Measurements from ENCODE around the gene VIL1.

VIL1 gene

DNA sequence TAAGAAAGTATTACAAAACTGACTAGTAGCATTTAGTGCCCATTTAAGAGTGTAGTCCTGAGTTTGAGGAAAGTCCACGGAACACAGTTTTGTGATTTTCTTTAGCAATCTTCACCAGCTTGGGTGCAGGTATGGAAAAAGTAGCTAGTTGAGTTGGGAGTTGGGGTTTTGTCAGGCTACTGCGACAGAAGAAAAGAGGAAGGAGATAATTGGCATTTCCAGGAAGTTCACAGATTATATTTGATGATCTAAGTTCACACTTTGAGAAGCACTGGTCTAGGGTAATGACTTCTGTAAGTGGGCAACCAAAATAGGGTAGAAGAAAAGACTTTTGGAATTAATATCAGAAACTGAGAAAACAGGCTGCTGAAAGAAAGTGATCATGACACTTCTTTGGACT is 52.1 kb downstream of the VIL1 start:
- H3K27ac ChIP-seq (ENCODE audit: low read length) = no peak overlapping the region
- H3K36me3 ChIP-seq (ENCODE audit: control insufficient read depth, insufficient read depth, low read length) = no peaks in the 10 kb centered on the region; the same call in 1 of the 2 replicates
- no peaks in the 10 kb centered on the region for H3K9me3 ChIP-seq (ENCODE audit: control insufficient read depth, insufficient read depth, low read length)
- DNase-seq (ENCODE audit: low read depth, low spot score) = no peak
- H3K27me3 ChIP-seq (ENCODE audit: control insufficient read depth, insufficient read depth, low read length) = no peaks in the 10 kb centered on the region
- H3K4me1 ChIP-seq (ENCODE audit: control insufficient read depth, insufficient read depth, low read length) = no peaks in the 10 kb centered on the region
- H3K4me3 ChIP-seq (ENCODE audit: low read length) = no peak overlapping the region
- no CpG with 5 or more reads among the region's 2 CpGs for WGBS (ENCODE audit: insufficient coverage, insufficient read length)

DNA sequence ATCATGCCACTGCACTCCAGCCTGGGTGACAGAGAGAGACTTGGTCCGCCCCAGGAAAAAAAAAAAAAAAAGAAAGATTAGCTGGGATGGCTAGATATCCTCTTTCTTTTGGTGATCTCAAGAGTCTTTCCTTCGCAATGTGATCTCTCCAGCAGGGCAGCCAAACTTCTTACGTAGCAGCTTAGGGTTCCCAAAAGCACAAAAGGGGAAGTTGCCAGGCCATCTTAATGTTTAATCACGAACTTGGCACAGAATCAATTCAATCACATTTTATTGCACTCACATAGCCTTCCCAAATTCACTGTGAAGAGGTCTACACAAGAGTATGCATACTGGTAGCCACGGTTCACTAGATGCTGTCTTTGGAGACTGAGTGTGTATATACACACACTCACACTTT is 53.1 kb downstream of the VIL1 start:
- DNase-seq (ENCODE audit: low read depth, low spot score) = no peak
- Histone ChIP-seq H3K4me3 (ENCODE audit: low read length) (no peak overlapping the region), H3K36me3 (ENCODE audit: control insufficient read depth, insufficient read depth, low read length) (no peaks in the 10 kb centered on the region; the same call in 1 of the 2 replicates), H3K9me3 (ENCODE audit: control insufficient read depth, insufficient read depth, low read length) (no peaks in the 10 kb centered on the region), H3K4me1 (ENCODE audit: control insufficient read depth, insufficient read depth, low read length) (no peaks in the 10 kb centered on the region), H3K27me3 (ENCODE audit: control insufficient read depth, insufficient read depth, low read length) (no peaks in the 10 kb centered on the region), H3K27ac (ENCODE audit: low read length) (no peak overlapping the region)
- no CpG with 5 or more reads among the region's 5 CpGs for WGBS (ENCODE audit: insufficient coverage, insufficient read length)

DNA sequence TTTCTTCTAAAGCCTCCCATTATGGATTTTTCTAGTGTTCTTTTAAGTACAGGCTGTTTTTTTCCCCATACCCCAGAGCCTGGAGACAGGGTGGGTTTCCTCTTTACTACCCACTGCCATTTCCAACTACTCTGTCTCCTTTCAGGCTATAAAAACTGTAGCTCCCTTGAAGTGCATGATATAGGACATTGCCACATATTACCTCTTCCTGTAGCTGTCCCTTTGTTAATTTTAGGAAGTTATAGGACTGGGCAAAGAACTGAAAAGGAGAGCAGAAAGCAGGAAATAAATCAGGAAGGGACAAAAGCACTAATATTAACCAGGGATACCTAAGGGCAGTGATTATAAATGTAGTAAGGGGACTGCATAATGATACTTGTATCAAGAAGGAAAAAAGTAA is 54.1 kb downstream of the VIL1 start:
- Histone ChIP-seq H3K36me3 (ENCODE audit: control insufficient read depth, insufficient read depth, low read length) (no peaks in the 10 kb centered on the region; the same call in 1 of the 2 replicates), H3K27ac (ENCODE audit: low read length) (no peak overlapping the region), H3K4me3 (ENCODE audit: low read length) (no peak overlapping the region), H3K27me3 (ENCODE audit: control insufficient read depth, insufficient read depth, low read length) (no peaks in the 10 kb centered on the region), H3K4me1 (ENCODE audit: control insufficient read depth, insufficient read depth, low read length) (no peaks in the 10 kb centered on the region), H3K9me3 (ENCODE audit: control insufficient read depth, insufficient read depth, low read length) (no peaks in the 10 kb centered on the region)
- no peak for DNase-seq (ENCODE audit: low read depth, low spot score)

DNA sequence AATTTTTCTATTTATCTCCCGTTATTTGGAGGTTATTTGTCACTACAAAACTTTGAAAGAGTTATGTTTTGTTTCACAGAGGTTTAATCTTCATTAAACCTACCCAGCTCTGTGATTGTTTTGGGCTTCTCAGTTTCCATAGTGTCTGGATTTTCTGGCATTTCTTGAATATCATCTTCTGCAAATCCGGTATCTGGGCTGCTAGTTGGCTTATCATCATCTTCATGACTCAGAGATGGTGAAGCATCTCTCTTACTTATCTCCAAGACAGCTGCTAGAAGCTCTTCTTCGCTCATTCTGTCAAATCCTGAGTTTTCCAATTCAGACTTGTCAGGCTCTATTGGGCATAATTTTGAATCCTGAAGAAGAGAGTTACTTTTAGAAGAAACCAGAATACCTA is 55.6 kb downstream of the VIL1 start:
- Histone ChIP-seq H3K4me3 (ENCODE audit: low read length) (no peak overlapping the region), H3K4me1 (ENCODE audit: control insufficient read depth, insufficient read depth, low read length) (no peaks in the 10 kb centered on the region), H3K27me3 (ENCODE audit: control insufficient read depth, insufficient read depth, low read length) (no peaks in the 10 kb centered on the region), H3K36me3 (ENCODE audit: control insufficient read depth, insufficient read depth, low read length) (no peaks in the 10 kb centered on the region; the same call in 1 of the 2 replicates), H3K27ac (ENCODE audit: low read length) (no peak overlapping the region), H3K9me3 (ENCODE audit: control insufficient read depth, insufficient read depth, low read length) (no peaks in the 10 kb centered on the region)
- no CpG with 5 or more reads among the region's 3 CpGs for WGBS (ENCODE audit: insufficient coverage, insufficient read length)
- no peak for DNase-seq (ENCODE audit: low read depth, low spot score)

DNA sequence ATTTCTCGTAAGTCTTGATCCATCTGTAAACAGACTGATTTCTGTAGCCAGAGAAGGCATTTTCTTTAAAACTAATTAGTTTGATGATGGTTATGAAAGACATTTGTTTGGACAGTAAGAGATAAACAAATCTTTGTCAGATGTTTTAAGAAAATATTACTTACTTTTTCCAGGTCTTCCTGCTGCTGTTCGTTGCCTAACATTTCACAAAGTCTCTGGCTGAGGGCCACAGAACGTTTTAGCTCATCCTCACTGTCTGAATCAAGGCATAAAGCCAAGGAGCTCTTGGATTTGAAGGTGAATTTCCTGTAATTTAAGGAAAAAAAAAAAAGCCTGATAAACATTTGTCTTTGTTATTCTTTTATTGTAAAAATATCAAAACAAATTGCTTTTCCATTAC is 57.8 kb downstream of the VIL1 start:
- H3K27ac ChIP-seq (ENCODE audit: low read length) = no peak overlapping the region
- WGBS (ENCODE audit: insufficient coverage, insufficient read length) = no CpG with 5 or more reads among the region's 3 CpGs
- H3K4me3 ChIP-seq (ENCODE audit: low read length) = no peak overlapping the region
- H3K4me1 ChIP-seq (ENCODE audit: control insufficient read depth, insufficient read depth, low read length) = no peaks in the 10 kb centered on the region
- no peaks in the 10 kb centered on the region; the same call in 1 of the 2 replicates for H3K36me3 ChIP-seq (ENCODE audit: control insufficient read depth, insufficient read depth, low read length)
- H3K9me3 ChIP-seq (ENCODE audit: control insufficient read depth, insufficient read depth, low read length) = no peaks in the 10 kb centered on the region
- no peaks in the 10 kb centered on the region for H3K27me3 ChIP-seq (ENCODE audit: control insufficient read depth, insufficient read depth, low read length)
- no peak for DNase-seq (ENCODE audit: low read depth, low spot score)

DNA sequence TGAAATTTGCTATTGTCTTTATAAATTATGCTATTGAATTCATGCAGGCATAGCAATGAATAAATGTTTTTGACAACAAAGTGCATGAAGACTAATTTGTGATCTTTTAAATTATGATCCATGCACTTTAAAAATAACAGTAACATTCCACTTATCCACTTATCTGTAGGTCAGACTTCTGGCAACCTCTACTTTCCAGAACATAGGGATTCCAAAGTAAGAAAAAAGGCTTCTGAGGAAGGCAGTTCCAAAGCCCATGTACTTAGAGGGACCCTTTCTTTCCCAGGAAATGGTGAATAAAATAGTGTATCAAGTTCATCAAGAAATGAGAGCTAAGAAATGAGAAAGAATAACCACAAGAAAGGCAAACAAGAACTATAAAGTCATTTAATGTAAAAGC is 58.3 kb downstream of the VIL1 start:
- Histone ChIP-seq H3K27me3 (ENCODE audit: control insufficient read depth, insufficient read depth, low read length) (no peaks in the 10 kb centered on the region), H3K4me3 (ENCODE audit: low read length) (no peak overlapping the region), H3K27ac (ENCODE audit: low read length) (no peak overlapping the region), H3K4me1 (ENCODE audit: control insufficient read depth, insufficient read depth, low read length) (no peaks in the 10 kb centered on the region), H3K9me3 (ENCODE audit: control insufficient read depth, insufficient read depth, low read length) (no peaks in the 10 kb centered on the region), H3K36me3 (ENCODE audit: control insufficient read depth, insufficient read depth, low read length) (peaks cover 3% of the 10 kb centered on the region; the same call in 1 of the 2 replicates)
- no peak for DNase-seq (ENCODE audit: low read depth, low spot score)

DNA sequence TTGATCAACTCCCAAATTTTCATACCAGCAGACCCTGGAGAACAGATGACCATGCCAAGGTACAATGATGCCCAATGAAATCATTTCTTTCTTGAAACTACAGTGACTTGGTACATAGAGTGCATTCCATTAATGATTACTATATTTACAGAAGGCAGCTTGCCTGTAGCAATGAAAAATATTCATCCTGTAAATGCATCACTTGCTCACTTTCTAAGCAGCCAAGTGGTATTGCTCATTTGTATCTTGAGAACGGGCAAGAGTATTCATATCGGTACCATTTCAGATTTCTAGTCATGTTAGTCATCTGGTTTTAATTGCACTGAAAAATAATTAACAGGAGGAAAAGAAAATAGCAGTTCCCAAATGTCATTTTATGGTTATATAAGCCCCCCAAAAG is 59.6 kb downstream of the VIL1 start:
- no peaks in the 10 kb centered on the region for H3K27me3 ChIP-seq (ENCODE audit: control insufficient read depth, insufficient read depth, low read length)
- no peaks in the 10 kb centered on the region for H3K9me3 ChIP-seq (ENCODE audit: control insufficient read depth, insufficient read depth, low read length)
- H3K27ac ChIP-seq (ENCODE audit: low read length) = no peak overlapping the region
- DNase-seq (ENCODE audit: low read depth, low spot score) = no peak
- H3K36me3 ChIP-seq (ENCODE audit: control insufficient read depth, insufficient read depth, low read length) = peaks cover 3% of the 10 kb centered on the region; the same call in 1 of the 2 replicates
- WGBS (ENCODE audit: insufficient coverage, insufficient read length) = no CpG with 5 or more reads among the region's 2 CpGs
- H3K4me1 ChIP-seq (ENCODE audit: control insufficient read depth, insufficient read depth, low read length) = no peaks in the 10 kb centered on the region
- no peak overlapping the region for H3K4me3 ChIP-seq (ENCODE audit: low read length)

DNA sequence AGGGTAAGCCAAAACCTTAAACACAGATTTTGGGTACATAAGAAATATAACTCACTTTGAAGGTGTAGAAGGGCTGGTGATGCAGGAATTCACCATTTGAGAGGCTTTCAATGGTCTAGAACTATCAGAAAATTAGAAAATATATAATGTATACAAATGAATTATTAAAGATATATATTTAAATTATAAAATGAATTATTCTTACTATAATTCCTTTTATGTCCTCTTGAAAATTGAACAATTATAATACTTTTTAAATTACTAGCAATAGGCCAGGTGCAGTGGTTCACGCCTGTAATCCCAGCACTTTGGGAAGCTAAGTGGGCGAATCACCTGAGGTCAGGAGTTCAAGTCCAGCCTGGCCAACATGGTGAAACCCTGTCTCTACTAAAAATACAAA is 60.7 kb downstream of the VIL1 start:
- Histone ChIP-seq H3K36me3 (ENCODE audit: control insufficient read depth, insufficient read depth, low read length) (peaks cover 3% of the 10 kb centered on the region; the same call in 1 of the 2 replicates), H3K9me3 (ENCODE audit: control insufficient read depth, insufficient read depth, low read length) (no peaks in the 10 kb centered on the region), H3K4me3 (ENCODE audit: low read length) (no peak overlapping the region), H3K27ac (ENCODE audit: low read length) (no peak overlapping the region), H3K4me1 (ENCODE audit: control insufficient read depth, insufficient read depth, low read length) (no peaks in the 10 kb centered on the region), H3K27me3 (ENCODE audit: control insufficient read depth, insufficient read depth, low read length) (no peaks in the 10 kb centered on the region)
- no CpG with 5 or more reads among the region's 2 CpGs for WGBS (ENCODE audit: insufficient coverage, insufficient read length)
- no peak for DNase-seq (ENCODE audit: low read depth, low spot score)

DNA sequence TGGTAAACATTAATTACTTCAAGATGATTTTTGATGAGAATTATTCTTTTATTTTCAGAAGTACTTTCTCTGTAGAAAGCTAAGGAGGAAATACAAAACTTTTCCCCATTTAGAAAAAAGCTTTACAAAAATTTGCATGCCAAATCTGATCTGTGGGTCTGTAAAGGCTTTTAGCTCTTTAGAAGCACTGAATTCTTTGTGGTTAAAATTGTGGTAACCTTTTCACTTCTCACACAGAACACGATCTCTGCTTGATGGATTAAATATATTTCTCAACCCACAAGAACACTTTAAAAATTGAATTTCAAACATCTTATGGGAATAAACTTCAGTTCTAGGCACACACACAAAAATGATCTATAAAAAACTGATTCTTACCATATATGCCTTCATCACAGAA is 63.7 kb downstream of the VIL1 start:
- no CpG with 5 or more reads among the region's 1 CpG for whole genome bisulfite sequencing (ENCODE audit: insufficient coverage, insufficient read length)
- Histone ChIP-seq H3K36me3 (ENCODE audit: control insufficient read depth, insufficient read depth, low read length) (peaks cover 3% of the 10 kb centered on the region; the same call in 1 of the 2 replicates), H3K4me3 (ENCODE audit: low read length) (no peak overlapping the region), H3K4me1 (ENCODE audit: control insufficient read depth, insufficient read depth, low read length) (no peaks in the 10 kb centered on the region), H3K27ac (ENCODE audit: low read length) (no peak overlapping the region), H3K27me3 (ENCODE audit: control insufficient read depth, insufficient read depth, low read length) (no peaks in the 10 kb centered on the region), H3K9me3 (ENCODE audit: control insufficient read depth, insufficient read depth, low read length) (no peaks in the 10 kb centered on the region)
- no peak for DNase-seq (ENCODE audit: low read depth, low spot score)

DNA sequence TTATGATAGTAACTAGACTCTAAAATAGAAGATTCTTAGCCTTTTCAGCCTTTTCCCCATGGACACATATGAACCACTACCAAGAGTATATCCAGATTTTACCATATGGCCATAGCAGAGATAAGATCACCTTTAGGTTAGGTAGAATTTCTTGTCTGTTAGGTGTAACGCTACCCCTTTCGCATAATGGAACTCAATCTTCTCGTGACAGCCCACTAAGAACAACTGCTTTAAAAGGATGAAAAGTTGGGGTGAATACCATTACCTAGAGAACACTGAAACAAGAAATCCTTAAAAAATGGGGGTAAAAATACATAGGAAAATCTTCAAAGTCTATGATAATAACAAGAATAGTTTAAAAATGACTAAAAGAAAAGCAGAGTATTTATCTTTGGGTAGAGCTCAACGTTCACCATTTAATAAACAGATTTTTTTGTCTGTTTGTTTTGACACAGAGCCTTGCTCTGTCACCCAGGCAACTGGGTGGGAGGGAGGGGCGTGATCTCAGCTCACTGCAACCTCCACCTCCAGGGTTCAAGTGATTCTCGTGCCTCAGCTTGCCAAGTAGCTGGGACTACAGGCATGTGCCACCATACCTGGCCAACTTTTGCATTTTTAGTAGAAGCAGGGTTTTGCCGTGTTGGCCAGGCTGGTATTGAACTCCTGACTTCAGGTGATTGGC is 67.2 kb downstream of the VIL1 start:
- Histone ChIP-seq H3K36me3 (ENCODE audit: control insufficient read depth, insufficient read depth, low read length) (peaks cover 3% of the 10 kb centered on the region; the same call in 1 of the 2 replicates), H3K27me3 (ENCODE audit: control insufficient read depth, insufficient read depth, low read length) (no peaks in the 10 kb centered on the region), H3K9me3 (ENCODE audit: control insufficient read depth, insufficient read depth, low read length) (no peaks in the 10 kb centered on the region), H3K4me1 (ENCODE audit: control insufficient read depth, insufficient read depth, low read length) (no peaks in the 10 kb centered on the region), H3K4me3 (ENCODE audit: low read length) (no peak overlapping the region), H3K27ac (ENCODE audit: low read length) (no peak overlapping the region)
- no peak for DNase-seq (ENCODE audit: low read depth, low spot score)
- no CpG with 5 or more reads among the region's 7 CpGs for WGBS (ENCODE audit: insufficient coverage, insufficient read length)

DNA sequence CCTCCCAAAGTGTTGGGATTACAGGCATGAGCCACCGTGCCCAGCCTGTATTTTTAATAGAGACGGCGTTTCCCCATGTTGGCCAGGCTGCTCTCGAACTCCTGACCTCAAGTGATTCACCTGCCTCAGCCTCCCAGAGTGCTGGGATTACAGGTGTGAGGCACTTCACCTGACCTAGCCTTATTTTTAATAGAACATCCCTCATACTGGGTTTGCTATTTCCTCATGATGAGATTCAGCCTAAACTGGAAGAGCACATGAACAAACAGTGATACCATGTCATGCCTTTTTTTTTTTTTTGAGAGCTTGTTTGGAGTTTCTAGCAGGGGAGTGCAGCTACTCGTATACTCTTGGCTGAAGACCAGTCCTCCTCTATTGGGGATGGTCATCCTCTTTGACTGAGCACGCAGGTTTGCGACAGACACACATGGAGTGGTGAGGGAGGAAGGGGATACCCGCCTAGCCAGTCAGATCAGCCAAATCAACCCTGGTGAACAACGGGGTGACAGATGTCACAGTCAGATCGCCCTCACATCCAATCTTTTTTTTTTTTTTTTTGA is 81.7 kb downstream of the VIL1 start:
- H3K9me3 ChIP-seq (ENCODE audit: control insufficient read depth, insufficient read depth, low read length) = no peaks in the 10 kb centered on the region
- H3K27ac ChIP-seq (ENCODE audit: low read length) = no peak overlapping the region
- no peak for DNase-seq (ENCODE audit: low read depth, low spot score)
- H3K36me3 ChIP-seq (ENCODE audit: control insufficient read depth, insufficient read depth, low read length) = 0 out of 2 replicates have a peak, but pooled peaks cover 4% of the 10 kb centered on the region
- no peak overlapping the region for H3K4me3 ChIP-seq (ENCODE audit: low read length)
- peaks cover 1% of the 10 kb centered on the region; the same call in 1 of the 2 replicates for H3K4me1 ChIP-seq (ENCODE audit: control insufficient read depth, insufficient read depth, low read length)
- WGBS (ENCODE audit: insufficient coverage, insufficient read length) = no CpG with 5 or more reads among the region's 10 CpGs
- no peaks in the 10 kb centered on the region for H3K27me3 ChIP-seq (ENCODE audit: control insufficient read depth, insufficient read depth, low read length)

Measured in iPS DF 6.9 (cell line).